Mammary epithelial cell (primary cell): ENCODE measurements around the gene OR9Q1.

Source experiments
- CTCF ChIP-seq, 2 donors: IDR thresholded peaks in 1 of 2; conservative IDR thresholded peaks in 1 of 2; 2 replicates each; pipeline ENCODE4 v1.5.1; 2011 to 2012; ENCODE audit warnings: inconsistent platforms in 2 of 2, low read length in 2 of 2, mild to moderate bottlenecking in 2 of 2, control low read depth in 1 of 2, low read depth in 1 of 2; ENCODE audit not compliant: insufficient read depth in 1 of 2; ENCODE audit errors: extremely low read depth in 1 of 2
- EZH2 ChIP-seq: IDR thresholded peaks from 2 replicates; pipeline ENCODE4 v1.6.1; 2012; ENCODE audit warnings: low read length, inconsistent platforms, borderline replicate concordance

- TF ChIP-seq CTCF (conservative IDR thresholded peaks at IDR 0.05 in 1 of 2, IDR thresholded peaks at IDR 0.05 in 1 of 2; ENCODE audit: extremely low read depth in 1 of 2, insufficient read depth in 1 of 2, low read depth in 1 of 2, low read length in 2 of 2) (no peak), EZH2 (no peak)
These were observed 110.5 kb downstream of the OR9Q1 start for GRCh38 chr11:58134151-58134550.
